Stimulated activated CD4-positive, alpha-beta T cell treated with anti-CD3 and anti-CD28 coated beads, Interleukin-1b, Interleukin-23, amount 100 ng/mL, for 24 hours (primary cell): ENCODE results near the gene ZNF362.
A peak's percentile ranks its signal among the peaks of the same experiment; 100 is the strongest.
"Not testable (repeated sequence)": the region's sequence is repeated elsewhere in the genome, so short reads cannot be mapped to it uniquely, and the experiment has no call there.

Experiments used
- DNase-seq, 4 experiments: peaks; one replicate each; pipeline ENCODE4 v3.0.0-alpha.2; 2020; ENCODE audit warnings: low read depth in 4 of 4, low spot score in 1 of 4

Gene ZNF362

GRCh38 chr1:33286451-33287185, 30.3 kb downstream of the ZNF362 start:
- DNase-seq = no peak

DNA sequence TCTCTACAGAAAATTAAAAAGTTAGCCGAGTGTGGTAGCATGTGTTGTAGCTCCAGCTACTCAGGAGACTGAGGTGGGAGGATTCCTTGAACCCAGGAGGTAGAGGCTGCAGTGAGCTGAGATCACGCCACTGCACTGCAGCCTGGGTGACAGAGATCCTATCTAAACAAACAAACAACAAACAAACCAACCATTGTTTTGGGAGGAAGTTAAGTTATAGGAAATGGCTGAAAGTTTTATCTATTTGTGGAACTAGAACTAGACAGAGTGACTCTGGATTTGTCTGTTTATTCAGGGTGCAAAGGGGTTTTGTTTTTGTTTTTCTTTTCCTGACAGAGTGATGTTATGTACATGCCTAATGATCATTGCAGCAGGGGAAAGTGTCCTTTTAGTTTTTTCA, 31.0 kb downstream of the ZNF362 start:
- DNase-seq = no peak

GRCh38 chr1:33288976-33289857, 32.9 kb downstream of the ZNF362 start:
- no peak for DNase-seq

- no peak for DNase-seq
Observed at GRCh38 chr1:33289858-33290154, 33.5 kb downstream of the ZNF362 start.

GRCh38 chr1:33290615-33291014, 34.3 kb downstream of the ZNF362 start:
- DNase-seq = not testable (repeated sequence)

DNA sequence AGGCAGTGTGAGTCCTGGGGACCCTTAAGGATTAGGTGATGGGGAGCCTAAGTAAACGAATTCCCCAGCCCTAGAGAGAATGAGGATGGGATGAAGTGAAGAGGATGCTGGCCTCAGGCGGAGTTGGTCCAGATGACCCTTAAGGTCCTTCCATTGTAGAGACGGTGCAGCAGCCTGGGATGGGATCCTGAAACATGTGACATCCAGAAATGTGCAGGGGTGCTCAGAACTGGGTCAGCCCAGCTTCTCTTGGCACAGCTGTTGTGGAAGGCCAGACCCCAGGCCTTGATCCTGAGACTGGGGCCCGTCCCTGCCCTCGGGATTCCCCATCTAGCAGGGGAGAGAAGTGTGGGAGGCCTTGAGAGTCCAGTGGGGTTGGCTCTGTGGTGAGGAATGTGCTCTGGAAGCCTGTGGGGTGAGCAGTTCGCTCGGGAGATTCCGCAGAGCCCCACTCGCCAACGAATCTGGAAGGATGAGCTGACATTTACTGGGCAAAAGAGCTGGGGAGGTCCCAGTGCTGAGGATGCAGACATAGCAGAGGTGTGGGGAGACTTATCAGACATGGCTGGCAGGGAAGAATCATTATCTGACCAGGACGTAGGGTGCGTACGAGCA, 36.5 kb downstream of the ZNF362 start:
- no peak for DNase-seq

- no peak for DNase-seq
Observed at GRCh38 chr1:33294071-33295010, 38.0 kb downstream of the ZNF362 start.

GRCh38 chr1:33295023-33295422, 38.7 kb downstream of the ZNF362 start:
- no peak for DNase-seq

DNA sequence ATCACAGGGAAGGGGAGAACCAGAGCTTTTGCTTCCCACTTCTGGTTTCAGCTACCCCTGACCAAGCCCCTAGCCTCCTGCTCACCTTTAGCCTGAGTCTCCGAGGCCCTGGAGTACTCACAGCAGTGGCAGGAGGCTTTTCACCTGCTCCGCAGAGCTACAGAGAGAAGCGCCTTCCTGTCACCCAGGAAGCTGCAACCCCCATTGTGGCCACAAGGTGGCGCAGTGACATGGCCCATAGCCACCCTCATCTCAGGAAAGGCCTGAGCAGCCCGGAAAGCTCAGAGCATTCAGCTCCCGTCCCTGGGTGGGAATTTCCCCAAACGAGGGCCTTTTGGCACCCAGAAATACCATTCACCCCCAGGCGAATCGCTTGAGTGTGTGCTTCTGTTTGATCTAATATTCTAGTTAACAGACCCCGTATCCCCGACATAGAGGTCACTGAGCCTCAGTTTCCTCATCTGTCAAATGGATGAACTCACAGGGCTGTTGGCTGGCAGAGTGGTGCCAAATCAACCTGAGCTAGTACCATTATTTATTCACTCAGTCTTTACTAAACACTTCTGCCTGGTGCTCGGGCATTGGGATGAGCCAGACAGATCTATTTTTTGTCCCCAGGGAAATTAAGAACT, 39.3 kb downstream of the ZNF362 start:
- peak; percentile 73 to 89 (median 80) for DNase-seq

- DNase-seq = no peak
Observed at GRCh38 chr1:33296082-33296458, 39.8 kb downstream of the ZNF362 start.

DNA sequence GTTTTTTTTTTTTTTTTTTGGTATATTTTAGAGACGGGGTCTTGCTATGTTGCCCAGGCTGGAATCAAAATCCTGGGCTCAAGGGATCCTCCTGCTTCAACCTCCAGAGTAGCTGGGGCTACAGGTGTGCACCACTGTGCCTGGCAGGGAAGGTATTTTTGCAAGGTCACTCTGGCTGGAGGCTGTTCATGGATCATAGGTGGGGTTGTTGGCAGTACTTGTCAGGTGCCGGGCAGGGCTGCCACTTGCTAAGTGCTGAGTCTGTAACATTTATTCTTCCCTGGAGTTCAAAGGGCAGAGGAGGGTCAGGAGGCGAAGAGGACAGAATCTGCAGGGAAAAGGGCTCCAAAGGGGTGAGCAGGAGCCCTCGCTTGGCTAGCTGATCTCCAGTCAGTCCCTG, 40.5 kb downstream of the ZNF362 start:
- no peak for DNase-seq

DNA sequence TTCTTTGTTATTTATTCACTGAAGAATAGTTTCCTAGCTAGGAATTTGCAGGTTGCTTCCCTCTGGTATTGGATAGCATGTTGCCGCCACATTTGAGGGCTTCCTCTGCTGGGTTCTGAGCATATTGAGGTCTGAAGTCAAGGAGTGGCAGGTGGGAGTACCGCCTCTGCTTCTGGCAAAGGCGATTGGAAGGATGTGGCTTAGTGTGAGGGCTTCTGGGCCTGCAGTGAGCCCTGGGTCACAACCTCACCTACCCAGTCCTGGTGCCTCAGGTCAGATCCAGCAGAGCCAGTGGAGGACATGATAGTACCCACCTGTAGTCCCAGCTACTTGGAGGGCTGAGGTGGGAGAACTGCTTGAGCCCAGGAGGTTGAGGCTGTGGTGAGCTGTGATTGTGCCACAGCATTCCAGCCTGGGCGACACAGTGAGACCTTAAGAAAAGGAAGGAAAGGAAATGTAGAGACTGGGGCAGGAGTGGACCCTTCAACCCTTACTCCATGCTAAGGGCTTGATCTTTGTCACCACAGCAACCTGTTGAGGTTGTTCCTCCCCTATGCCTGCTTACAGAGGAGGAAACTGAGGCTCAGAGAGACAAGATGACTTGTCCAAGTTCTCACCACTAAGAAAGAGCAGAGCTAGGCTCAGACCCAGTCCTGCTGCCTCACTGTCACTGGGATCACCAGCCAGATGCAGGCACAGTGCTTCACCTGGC, 41.8 kb downstream of the ZNF362 start:
- DNase-seq = no peak

GRCh38 chr1:33298623-33299277, 42.5 kb downstream of the ZNF362 start:
- DNase-seq = peak; percentile 26 to 40 (median 32)

GRCh38 chr1:33299461-33300155, 43.3 kb downstream of the ZNF362 start:
- no peak for DNase-seq

- no peak for DNase-seq
Observed at GRCh38 chr1:33300673-33301072, 44.4 kb downstream of the ZNF362 start.

DNA sequence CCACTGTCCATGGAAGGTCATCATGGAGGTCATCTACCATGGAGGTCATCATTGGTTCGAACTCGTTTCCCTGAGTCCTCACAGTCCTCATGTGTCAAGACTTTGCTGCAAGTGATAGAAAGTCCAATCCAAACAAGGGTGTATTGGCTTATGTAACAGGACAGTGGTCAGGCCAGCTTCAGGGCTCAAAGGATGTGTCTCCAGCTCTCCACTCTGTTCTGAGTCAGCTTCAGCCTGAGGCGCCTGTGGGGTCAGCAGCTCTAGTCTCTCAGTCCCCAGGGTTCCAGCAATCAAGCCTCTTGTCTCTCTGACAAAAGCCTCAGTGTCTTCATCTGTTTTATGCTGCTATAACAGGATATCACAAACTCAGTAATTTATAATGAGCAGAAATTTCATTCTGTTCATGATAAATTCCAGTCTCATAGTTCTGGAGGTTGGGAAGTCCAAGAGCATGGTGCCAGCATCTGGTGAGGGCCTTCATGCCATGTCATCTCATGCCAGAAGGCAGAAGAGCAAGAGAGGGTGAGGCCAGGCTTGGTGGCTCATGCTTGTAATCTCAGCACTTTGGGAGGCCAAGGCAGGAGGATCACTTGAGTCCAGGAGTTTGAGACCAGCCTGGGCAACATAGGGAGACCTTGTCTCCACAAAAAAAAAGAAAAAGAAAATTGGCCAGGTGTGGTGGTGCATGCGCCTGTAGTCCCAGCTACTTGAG, 45.1 kb downstream of the ZNF362 start:
- DNase-seq = no peak

DNA sequence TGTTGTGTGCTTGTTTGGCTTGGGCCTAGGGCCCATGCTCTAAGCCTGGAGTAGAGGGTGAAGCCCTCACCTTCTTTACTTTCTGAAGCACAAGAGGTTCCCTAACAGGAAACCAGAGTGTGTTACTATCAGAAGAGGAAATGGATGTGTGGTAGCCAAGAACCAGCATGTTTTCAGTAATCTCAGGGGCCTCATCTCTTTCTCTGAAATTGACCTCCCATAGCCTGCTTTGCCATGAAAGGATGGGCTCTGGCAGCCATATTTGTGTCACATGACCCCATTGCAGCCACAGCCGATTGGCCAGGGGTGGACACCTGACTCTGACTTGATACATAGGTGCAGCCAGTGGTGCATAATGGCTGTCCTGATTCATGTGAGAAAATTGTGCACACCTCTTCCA, 46.0 kb downstream of the ZNF362 start:
- DNase-seq = no peak

DNA sequence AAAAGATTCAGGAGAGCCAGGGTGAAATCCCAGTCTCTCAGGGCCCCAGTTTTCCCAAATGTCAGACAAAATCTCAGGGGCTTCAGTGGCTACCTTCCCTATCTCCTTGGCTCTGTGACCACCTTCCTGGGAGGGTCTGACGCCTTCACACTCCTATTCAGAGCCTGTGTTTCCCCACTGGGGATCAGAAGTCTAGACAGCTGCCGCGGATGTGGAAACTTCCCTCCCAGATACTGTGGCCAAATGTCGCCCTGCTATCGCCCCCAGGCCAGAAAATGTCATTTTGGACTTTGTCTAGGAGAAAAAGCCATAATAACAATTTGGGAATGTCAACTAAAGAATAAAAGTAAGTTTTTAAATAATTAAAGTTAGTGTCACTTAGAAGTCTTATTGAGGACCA, 48.7 kb downstream of the ZNF362 start:
- no peak for DNase-seq
